ENCODE results near the gene ABCG1.
"Not testable (repeated sequence)": the region's sequence is repeated elsewhere in the genome, so short reads cannot be mapped to it uniquely, and the experiment has no call there.

Gene ABCG1

DNA sequence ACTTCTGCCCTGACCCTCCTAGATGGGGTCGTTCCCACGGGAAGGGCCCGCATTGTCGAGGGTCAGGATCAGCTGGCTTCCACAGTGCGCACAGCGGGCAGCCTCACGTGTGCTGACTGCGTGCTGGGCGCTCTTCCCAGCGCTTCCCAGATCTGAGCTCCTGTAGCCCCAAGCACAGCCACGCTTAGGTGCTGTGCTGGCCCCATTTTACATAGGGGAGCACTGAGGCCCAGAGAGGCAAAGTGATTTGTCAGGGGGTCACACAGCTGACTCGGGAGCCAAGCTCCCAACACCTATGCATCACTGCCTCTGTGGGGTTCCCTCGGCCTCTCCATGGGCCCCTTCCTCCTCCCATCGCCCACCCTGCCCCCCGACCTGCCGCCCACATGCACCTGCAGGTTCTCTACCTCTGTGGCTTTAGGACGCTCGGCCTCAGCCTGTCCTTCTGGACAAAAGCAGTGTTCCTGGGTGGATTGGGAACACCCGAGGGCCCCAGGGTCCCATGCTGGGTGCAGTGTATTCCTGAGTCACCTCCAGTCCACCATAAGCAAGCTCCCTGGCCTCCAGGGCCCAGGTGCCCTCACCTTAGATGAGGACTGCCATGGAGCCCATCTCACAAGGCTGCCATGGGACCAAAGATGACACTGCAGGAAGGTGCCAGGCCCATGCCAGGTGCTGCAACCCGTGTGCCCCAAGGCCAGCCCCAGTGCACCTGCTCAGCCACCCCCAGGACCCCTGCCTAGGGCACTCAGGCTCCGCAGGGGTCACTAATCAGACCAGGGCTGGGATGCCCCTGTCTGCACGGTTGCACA is 73.0 kb downstream of the ABCG1 start:
- no peak for DNase-seq (ENCODE audit: low read depth)

DNA sequence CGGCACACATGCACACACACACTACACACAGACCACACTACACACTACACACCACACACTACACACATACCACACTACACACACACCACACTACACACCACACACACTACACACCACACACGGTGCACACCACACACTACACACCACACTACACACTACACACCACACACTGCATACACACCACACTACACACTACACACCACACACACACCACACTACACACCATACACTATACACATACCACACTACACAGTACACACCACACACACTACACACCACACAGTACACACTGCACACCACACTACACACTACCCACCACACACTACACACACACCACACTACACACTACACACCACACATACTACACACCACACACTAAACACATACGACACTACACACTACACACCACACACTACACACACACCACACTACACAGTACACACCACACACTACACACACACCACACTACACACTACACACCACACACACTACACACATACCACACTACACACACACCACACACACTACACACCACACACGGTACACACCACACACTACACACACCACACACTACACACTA is 73.7 kb downstream of the ABCG1 start:
- DNase-seq (ENCODE audit: low read depth), result not testable (repeated sequence)

DNA sequence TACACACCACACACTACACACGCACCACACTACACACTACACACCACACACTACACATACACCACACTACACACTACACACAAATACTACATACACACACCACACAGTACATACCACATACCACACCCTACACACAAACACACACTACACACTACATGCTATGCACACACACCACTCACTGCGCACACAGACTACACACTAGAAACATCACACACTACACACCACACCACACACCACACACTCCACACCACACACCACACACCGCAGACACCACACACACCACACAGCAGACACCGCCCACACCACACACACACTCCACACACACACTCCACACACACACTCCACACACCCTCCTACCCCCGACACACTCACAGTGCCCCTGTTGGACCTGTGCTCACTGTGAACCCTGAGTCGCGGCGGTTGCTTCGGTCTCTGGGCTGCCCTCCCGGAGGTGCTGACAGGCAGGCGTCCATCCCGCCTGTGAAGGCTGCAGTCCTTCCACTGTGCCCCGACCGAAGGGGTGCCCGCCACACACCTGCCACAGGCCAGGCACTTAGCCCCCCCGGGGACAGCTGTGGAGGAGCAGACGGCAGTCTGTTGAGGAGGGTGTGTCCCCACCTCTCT is 74.8 kb downstream of the ABCG1 start:
- DNase-seq (ENCODE audit: low read depth), result no peak

- DNase-seq (ENCODE audit: low read depth), result no peak
Observed at GRCh38 chr21:42294273-42294880, 75.4 kb downstream of the ABCG1 start.

GRCh38 chr21:42295845-42296244 is 76.9 kb downstream of the ABCG1 start:
- DNase-seq (ENCODE audit: low read depth), result no peak

GRCh38 chr21:42296501-42296900 is 77.6 kb downstream of the ABCG1 start:
- no peak for DNase-seq (ENCODE audit: low read depth)

GRCh38 chr21:42297377-42297776 is 78.4 kb downstream of the ABCG1 start:
- DNase-seq (ENCODE audit: low read depth), result no peak

DNA sequence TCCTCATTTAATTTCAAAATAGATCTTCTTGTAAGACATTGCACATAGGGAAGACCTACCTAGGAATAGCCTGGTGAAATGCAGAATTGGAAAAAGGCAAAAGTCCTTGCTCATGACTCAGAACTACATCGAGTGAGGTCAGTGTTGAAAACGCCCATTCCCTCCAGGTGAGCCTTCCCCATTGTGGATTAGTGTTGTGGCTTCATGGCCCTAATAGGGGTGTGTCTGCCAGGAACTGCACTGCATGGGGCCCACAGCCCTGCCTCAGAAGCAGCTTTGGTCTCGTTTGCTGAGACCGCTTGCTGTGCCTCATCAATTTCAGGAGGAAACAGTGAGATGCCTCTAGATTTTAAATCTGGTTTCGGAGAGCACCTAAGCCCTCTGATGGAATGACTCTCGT is 79.3 kb downstream of the ABCG1 start:
- DNase-seq (ENCODE audit: low read depth), result no peak

DNA sequence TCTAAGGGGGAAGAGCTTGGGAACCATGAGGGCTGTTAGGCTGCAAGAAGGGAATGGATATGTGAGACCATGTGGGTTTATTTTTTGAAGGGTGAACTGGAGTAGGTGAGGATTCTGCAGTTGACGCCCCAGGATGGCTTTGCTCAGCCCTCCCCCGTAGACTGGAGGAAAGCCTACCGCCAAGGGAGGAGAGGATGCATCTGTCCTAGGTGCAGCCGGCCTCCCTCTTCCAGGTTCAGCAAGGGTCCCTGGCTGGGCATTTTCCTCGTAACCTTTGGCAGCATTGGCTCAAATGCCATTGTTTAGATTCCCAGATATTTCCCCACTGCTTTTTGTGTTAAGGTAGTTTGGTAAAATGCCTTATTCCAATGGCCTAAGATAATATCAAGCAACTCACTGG is 79.7 kb downstream of the ABCG1 start:
- no peak for DNase-seq (ENCODE audit: low read depth)

DNA sequence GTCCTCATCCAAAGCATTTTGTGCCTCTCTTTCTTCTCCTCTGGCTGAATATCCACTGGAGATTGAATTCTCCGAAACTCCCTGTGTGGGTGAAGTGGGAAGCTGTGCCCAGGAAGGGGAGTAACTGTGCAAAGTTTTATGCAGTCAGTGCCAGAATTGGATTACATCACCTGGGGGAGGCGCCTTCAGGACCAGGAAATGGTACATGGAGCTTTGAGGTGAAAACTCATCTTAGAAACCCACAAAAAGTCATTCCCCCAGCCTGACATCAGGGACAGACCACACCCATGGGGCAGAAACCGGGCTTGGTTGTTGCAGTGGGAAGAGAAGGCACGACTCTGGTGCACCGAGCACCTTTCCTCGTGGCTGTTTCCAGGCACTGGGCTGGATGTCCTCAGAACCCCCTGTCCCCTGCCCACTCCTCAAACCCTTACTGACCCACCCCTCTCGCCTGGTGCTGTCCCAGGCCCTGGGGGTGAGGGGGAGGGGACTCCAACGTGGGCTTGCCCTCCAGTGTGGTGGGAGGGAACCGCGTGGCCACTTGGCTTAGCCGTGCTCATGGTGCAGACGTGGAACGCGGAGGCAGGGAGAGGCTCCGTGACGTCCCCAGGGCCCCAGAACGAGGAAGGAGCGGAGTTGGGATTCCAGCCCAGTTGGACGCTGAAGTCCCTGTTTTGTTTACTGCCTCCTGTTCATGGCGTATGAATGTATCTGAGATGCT is 80.5 kb downstream of the ABCG1 start:
- DNase-seq (ENCODE audit: low read depth), result no peak

- DNase-seq (ENCODE audit: low read depth), result no peak
Observed at GRCh38 chr21:42300045-42300583, 81.2 kb downstream of the ABCG1 start.

- no peak for DNase-seq (ENCODE audit: low read depth)
Observed at GRCh38 chr21:42300956-42301355, 82.0 kb downstream of the ABCG1 start.

GRCh38 chr21:42301371-42302075 is 82.6 kb downstream of the ABCG1 start:
- DNase-seq (ENCODE audit: low read depth), result no peak

DNA sequence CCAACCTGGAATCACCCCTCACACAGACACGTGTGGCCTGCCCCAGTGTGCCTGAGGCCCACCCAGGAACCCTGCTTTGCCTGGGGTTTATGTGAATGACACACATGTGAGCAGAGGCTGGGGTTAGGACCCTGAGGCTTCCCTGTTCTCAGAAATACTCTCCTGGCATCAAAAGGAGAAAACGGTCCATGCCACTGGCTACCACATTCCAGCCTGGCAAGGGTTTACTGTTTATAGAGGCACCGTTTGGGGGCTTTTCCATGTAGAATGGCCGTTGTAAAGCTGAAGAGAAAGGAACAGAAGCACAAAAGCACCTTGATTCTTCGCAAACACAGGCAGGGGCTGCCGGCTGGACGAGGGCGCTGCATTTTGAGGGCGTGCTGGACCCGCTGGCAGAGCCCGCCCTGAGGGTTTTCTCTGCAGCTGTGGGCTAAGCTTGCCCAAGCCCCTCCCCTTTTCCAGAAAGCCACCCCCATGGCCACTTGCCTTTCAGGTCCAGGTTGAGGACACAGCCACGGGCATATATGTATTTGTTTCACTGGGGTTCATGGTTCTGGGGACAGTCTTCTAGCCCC is 83.2 kb downstream of the ABCG1 start:
- DNase-seq (ENCODE audit: low read depth), result no peak

DNA sequence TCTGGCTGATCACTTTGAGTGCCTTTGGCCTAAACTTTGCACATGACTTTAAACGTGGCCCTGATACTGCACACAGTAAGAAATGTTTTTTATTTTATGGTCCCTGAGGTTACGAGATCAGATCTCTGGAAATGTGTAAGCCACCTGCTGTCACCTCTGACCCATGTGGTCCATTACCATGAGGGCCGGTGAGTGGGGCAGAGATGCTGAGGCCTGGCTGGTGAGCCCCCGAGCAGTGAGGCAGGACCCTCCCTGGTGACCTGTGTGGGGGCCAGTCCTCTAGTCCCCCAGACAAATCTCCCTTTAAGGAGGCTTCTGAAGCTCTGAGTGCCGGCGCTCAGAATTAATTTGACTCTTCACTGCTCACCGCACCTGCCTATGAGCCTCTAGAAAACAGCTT is 83.9 kb downstream of the ABCG1 start:
- DNase-seq (ENCODE audit: low read depth), result no peak

GRCh38 chr21:42303443-42303842 is 84.5 kb downstream of the ABCG1 start:
- no peak for DNase-seq (ENCODE audit: low read depth)

DNA sequence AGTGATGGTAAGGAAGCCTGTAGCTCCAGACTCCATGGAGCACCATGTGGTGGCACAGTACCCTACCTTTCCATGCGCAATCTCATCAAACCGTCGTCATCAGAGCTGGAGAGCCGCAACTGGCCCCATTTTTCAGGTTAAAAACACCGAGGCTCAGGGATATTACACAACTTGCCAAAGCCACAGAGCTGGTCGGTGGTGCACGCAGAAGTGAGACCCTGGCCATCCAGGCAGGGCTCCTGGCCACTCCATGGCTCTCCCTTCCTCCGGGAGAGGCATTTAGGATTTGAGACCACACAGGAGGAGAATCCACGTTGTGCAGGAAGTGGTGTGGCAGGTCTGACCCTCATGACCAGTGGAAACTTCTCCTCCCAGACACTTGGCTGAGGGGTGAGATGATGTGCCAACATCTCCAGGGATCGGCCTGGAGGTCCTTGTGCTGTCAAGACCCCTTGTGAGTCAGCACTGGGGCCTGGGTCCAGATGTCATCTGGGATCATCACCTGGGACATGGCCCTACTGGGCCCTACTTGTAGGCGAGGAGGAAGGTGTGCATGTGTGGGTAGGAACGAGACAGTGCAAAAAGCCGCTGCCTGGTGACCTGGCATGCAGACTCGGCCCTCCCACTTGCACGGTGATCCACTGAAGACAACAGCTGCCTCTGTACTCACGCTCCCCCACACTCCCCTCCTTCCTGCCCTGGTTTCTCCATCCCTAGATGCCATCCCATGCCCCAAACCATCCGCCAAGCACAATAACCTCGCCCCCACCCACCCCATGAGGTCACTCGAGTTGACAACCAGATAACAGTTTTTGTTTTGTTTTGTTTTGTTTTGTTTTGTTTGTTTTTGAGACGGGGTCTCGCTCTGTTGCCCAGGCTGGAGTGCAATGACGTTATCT is 85.9 kb downstream of the ABCG1 start:
- no peak for DNase-seq (ENCODE audit: low read depth)

DNA sequence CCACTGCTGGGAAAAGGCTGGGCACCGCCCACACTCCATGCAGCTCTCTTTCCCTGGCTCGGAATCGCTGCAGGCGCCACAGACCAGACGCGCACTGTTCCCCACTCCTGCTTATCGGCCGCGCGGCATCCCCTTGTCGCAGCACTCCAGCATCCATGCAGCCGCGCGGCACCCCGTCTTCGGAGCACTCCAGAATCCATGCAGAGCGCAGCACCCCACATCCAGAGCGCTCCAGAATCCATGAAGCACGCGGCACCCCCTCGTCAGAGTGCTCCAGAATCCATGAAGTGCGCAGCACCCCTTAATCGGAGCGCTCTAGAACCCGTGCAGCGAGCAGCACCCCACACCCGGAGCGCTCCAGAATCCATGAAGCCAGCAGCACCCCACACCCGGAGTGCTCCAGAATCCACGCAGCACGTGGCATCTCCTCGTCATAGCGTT is 86.8 kb downstream of the ABCG1 start:
- no peak for DNase-seq (ENCODE audit: low read depth)

DNA sequence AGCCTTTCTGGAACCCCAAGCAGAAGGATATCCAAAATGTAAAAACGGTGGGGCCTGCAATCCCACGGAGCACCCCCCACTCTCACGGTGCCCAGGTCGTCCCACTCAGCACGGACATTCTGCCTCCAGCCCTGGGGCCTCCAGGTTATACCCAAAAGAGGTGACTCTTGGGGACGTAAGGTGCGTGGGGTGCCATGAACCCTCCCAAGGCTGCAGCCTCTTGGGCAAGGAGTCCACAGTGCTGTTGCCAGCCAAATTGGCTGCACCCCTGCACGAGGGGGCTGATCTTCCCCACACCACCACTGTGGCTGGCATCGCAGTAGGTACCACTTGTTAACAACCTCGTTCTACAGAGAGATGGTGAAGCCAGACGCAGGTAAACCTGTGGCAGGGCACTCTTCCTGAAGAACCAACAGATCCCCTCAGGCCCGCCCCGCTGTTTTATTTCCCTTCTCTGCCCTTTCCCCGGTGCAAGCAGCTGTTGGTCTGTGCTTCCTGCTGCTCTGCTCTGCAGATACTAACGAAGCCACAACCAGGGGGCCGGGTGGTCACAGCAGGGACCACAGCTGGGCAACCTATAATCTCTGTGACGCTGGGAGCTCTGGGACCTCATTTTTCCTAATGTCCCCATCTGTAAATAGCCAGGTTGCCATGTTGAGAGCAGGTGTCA is 87.6 kb downstream of the ABCG1 start:
- DNase-seq (ENCODE audit: low read depth), result no peak

Measured in T-helper 22 cell (primary cell).